PC-9 (cell line): Measurements from ENCODE around the gene CD180. TPM values are rescaled to one million over a fixed set of nuclear protein-coding genes. Genes with fewer than 3 reads are reported as not detected.

Source experiments
- BruUV-seq: library from RNA; stranded (reverse); fragments of 400-500 nt; replicated peaks from 2 replicates; lab custom pipeline; 2021; lab: Mats Ljungman, UMichigan
- CTCF ChIA-PET: fragments of 300-600 bp; sonication (Branson Sonifier 250); formaldehyde crosslinking; loops from one replicate; lab custom pipeline; 2022; ENCODE audit warnings: antibody characterized with exemption; lab: Charles Lee
- POLR2A ChIA-PET: fragments of 300-600 bp; sonication (Branson Sonifier 250); formaldehyde crosslinking; loops from one replicate; lab custom pipeline; 2022; ENCODE audit warnings: antibody characterized with exemption; ENCODE audit not compliant: unreplicated experiment; lab: Charles Lee
- DNase-seq, 2 experiments: peaks; one replicate each; pipeline versions ENCODE4 v3.0.0 to v3.0.0-alpha.2; 2015 to 2022; ENCODE audit warnings: mixed read lengths in 1 of 2
- H2AFZ ChIP-seq: fragments of 200-600 bp; sonication (generic); 2 replicates; pipeline ENCODE4 v1.8.1; 2017; ENCODE audit warnings: antibody characterized with exemption
- H3F3A ChIP-seq: fragments of 200-600 bp; sonication (generic); 2 replicates; pipeline ENCODE4 v1.8.1; 2017; ENCODE audit warnings: antibody characterized with exemption, mild to moderate bottlenecking, low read depth; ENCODE audit not compliant: insufficient read depth
- H3K27ac ChIP-seq: fragments of 200-600 bp; sonication (generic); 2 replicates; pipeline ENCODE4 v1.6.1; 2016; ENCODE audit warnings: mixed run types
- H3K27me3 ChIP-seq: fragments of 200-600 bp; sonication (generic); 2 replicates; pipeline ENCODE4 v1.6.1; 2016; ENCODE audit warnings: low read depth, mixed run types; ENCODE audit not compliant: insufficient read depth
- H3K36me3 ChIP-seq: fragments of 200-600 bp; sonication (generic); 2 replicates; pipeline ENCODE4 v1.6.1; 2016; ENCODE audit warnings: low read depth, mixed run types
- H3K4me1 ChIP-seq: fragments of 200-600 bp; sonication (generic); replicated peaks from 2 replicates; pipeline ENCODE4 v1.6.1; 2016; ENCODE audit warnings: mixed run types; ENCODE audit not compliant: insufficient read depth
- H3K4me2 ChIP-seq: fragments of 200-600 bp; sonication (generic); 2 replicates; pipeline ENCODE4 v1.6.1; 2017; ENCODE audit warnings: mixed run types
- H3K4me3 ChIP-seq: fragments of 200-600 bp; sonication (generic); 2 replicates; pipeline ENCODE4 v1.6.1; 2016; ENCODE audit warnings: mixed run types
- H3K79me2 ChIP-seq: fragments of 200-600 bp; sonication (generic); 2 replicates; pipeline ENCODE4 v1.6.1; 2017; ENCODE audit warnings: low read depth, mixed run types
- H3K9me2 ChIP-seq: fragments of 200-600 bp; sonication (generic); 2 replicates; pipeline ENCODE4 v1.8.1; 2017; ENCODE audit warnings: mild to moderate bottlenecking; ENCODE audit not compliant: insufficient read depth
- H3K9me3 ChIP-seq: fragments of 200-600 bp; sonication (generic); 2 replicates; pipeline ENCODE4 v1.8.1; 2016; ENCODE audit warnings: low read depth; ENCODE audit not compliant: insufficient read depth
- H4K20me1 ChIP-seq: fragments of 200-600 bp; sonication (generic); 2 replicates; pipeline ENCODE4 v1.8.1; 2017; ENCODE audit not compliant: insufficient read depth
- EZH2 ChIP-seq: fragments of 200-600 bp; sonication (generic); IDR thresholded peaks from 2 replicates; pipeline ENCODE4 v1.8.0; 2017; ENCODE audit warnings: antibody characterized with exemption, low read depth
- intact Hi-C: fragments of 100-400 bp; cut with micrococcal nuclease; formaldehyde crosslinking; loops from one replicate; pipeline ENCODE4 v1.10.0; 2022; ENCODE audit not compliant: unreplicated experiment
- total RNA-seq: library from RNA; stranded (reverse); gene quantifications from 2 replicates; pipeline ENCODE4 v1.2.3, GENCODE V29; 2021
- TF ChIP-seq, protein P1 (sequence below): fragments of 200-600 bp; sonication (generic); conservative IDR thresholded peaks from 2 replicates; pipeline ENCODE4 v1.6.1; 2017; ENCODE audit warnings: mixed run types, antibody characterized with exemption, mild to moderate bottlenecking, moderate library complexity

CD180 gene
- total RNA-seq, 1 experiment from 2014 or later: not detected

GRCh38 chr5:67214707-67215447, 18.3 kb upstream of the CD180 start:
- no peaks in the 10 kb centered on the region for H3K36me3 ChIP-seq
- H2AFZ ChIP-seq: no peak overlapping the region
- BruUV-seq: no TSS peak
- H3K79me2 ChIP-seq: no peaks in the 10 kb centered on the region
- H3K27ac ChIP-seq: no peak overlapping the region
- H3K9me3 ChIP-seq: no peaks in the 10 kb centered on the region
- H3K4me2 ChIP-seq: no peak overlapping the region
- H3K4me3 ChIP-seq: no peak overlapping the region
- ChIA-PET CTCF (no interaction called here), POLR2A (interaction anchor here (0.6 kb wide), 1 partner anchor 363 kb away, joined by 3 read pairs; no protein-coding TSS in a partner anchor)
- H3K27me3 ChIP-seq: no peaks in the 10 kb centered on the region
- H3K4me1 ChIP-seq: 0 out of 2 replicates have a peak, but pooled peaks cover 7% of the 10 kb centered on the region
- TF ChIP-seq EZH2: no peak
- TF ChIP-seq, protein P1, sequence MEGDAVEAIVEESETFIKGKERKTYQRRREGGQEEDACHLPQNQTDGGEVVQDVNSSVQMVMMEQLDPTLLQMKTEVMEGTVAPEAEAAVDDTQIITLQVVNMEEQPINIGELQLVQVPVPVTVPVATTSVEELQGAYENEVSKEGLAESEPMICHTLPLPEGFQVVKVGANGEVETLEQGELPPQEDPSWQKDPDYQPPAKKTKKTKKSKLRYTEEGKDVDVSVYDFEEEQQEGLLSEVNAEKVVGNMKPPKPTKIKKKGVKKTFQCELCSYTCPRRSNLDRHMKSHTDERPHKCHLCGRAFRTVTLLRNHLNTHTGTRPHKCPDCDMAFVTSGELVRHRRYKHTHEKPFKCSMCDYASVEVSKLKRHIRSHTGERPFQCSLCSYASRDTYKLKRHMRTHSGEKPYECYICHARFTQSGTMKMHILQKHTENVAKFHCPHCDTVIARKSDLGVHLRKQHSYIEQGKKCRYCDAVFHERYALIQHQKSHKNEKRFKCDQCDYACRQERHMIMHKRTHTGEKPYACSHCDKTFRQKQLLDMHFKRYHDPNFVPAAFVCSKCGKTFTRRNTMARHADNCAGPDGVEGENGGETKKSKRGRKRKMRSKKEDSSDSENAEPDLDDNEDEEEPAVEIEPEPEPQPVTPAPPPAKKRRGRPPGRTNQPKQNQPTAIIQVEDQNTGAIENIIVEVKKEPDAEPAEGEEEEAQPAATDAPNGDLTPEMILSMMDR: no peak
- peak in 1 of 2 experiments; percentile 26 for DNase-seq
- no peaks in the 10 kb centered on the region for H4K20me1 ChIP-seq
- intact Hi-C loops: no loop called here
- no peaks in the 10 kb centered on the region for H3K9me2 ChIP-seq
- H3F3A ChIP-seq: no peaks in the 10 kb centered on the region

GRCh38 chr5:67214036-67214435, 17.4 kb upstream of the CD180 start:
- no peak for TF ChIP-seq EZH2
- TF ChIP-seq, protein P1: no peak
- no peaks in the 10 kb centered on the region for H3K79me2 ChIP-seq
- ChIA-PET POLR2A (no interaction called here), CTCF (no interaction called here)
- H4K20me1 ChIP-seq: no peaks in the 10 kb centered on the region
- H3K4me3 ChIP-seq: no peak overlapping the region
- no TSS peak for BruUV-seq
- H3K4me1 ChIP-seq: peaks cover 10% of the 10 kb centered on the region
- DNase-seq: no peak
- H3K27me3 ChIP-seq: no peaks in the 10 kb centered on the region
- no peaks in the 10 kb centered on the region for H3F3A ChIP-seq
- H3K36me3 ChIP-seq: no peaks in the 10 kb centered on the region
- no peaks in the 10 kb centered on the region for H3K9me2 ChIP-seq
- H2AFZ ChIP-seq: no peak overlapping the region
- H3K9me3 ChIP-seq: no peaks in the 10 kb centered on the region
- no peak overlapping the region for H3K27ac ChIP-seq
- no peak overlapping the region for H3K4me2 ChIP-seq
- intact Hi-C loops: no loop called here

GRCh38 chr5:67211926-67212325, 15.3 kb upstream of the CD180 start:
- peaks cover 30% of the 10 kb centered on the region for H3K4me1 ChIP-seq
- no peaks in the 10 kb centered on the region for H3K9me3 ChIP-seq
- no peak overlapping the region for H3K4me2 ChIP-seq
- H3K27ac ChIP-seq: no peak overlapping the region
- no TSS peak for BruUV-seq
- intact Hi-C loops: no loop called here
- ChIA-PET CTCF (interaction anchor here (0.6 kb wide), 2 partner anchors 231 to 541 kb away, joined by 3 read pairs; no protein-coding TSS in a partner anchor), POLR2A (no interaction called here)
- peak in 1 of 2 experiments; percentile 58 for DNase-seq
- no peaks in the 10 kb centered on the region for H4K20me1 ChIP-seq
- no peaks in the 10 kb centered on the region for H3K36me3 ChIP-seq
- no peaks in the 10 kb centered on the region for H3K79me2 ChIP-seq
- TF ChIP-seq EZH2: no peak
- TF ChIP-seq, protein P1: no peak
- H2AFZ ChIP-seq: no peak overlapping the region
- peaks cover 8% of the 10 kb centered on the region; the same call in 1 of the 2 replicates for H3F3A ChIP-seq
- no peaks in the 10 kb centered on the region for H3K27me3 ChIP-seq
- no peak overlapping the region for H3K4me3 ChIP-seq
- H3K9me2 ChIP-seq: no peaks in the 10 kb centered on the region
